SHP77 treated with DMSO at 0.1 percent for 48 hours (cell line): Measurements from ENCODE around the gene GRIK1.

Source experiments
- DNase-seq: peaks from one replicate; lab custom pipeline; 2025; lab: John Stamatoyannopoulos, UW

Gene GRIK1

GRCh38 chr21:29529139-29529538, 410.7 kb downstream of the GRIK1 start:
- DNase-seq: no peak

GRCh38 chr21:29526545-29526944, 413.3 kb downstream of the GRIK1 start:
- DNase-seq: no peak

- no peak for DNase-seq
These were observed 415.7 kb downstream of the GRIK1 start for GRCh38 chr21:29524055-29524454.

GRCh38 chr21:29523646-29524045, 416.1 kb downstream of the GRIK1 start:
- DNase-seq: no peak

- DNase-seq: no peak
These were observed 417.9 kb downstream of the GRIK1 start for GRCh38 chr21:29521872-29522271.

GRCh38 chr21:29520171-29520570, 419.6 kb downstream of the GRIK1 start:
- DNase-seq: no peak

- DNase-seq: no peak
These were observed 425.0 kb downstream of the GRIK1 start for GRCh38 chr21:29514652-29515247.

- no peak for DNase-seq
These were observed 426.3 kb downstream of the GRIK1 start for GRCh38 chr21:29513535-29513934.

GRCh38 chr21:29511096-29511495, 428.7 kb downstream of the GRIK1 start:
- no peak for DNase-seq

- DNase-seq: no peak
These were observed 430.7 kb downstream of the GRIK1 start for GRCh38 chr21:29509121-29509520.

GRCh38 chr21:29508301-29508700, 431.5 kb downstream of the GRIK1 start:
- no peak for DNase-seq

GRCh38 chr21:29506947-29507346, 432.8 kb downstream of the GRIK1 start:
- DNase-seq: no peak

- DNase-seq: no peak
These were observed 433.6 kb downstream of the GRIK1 start for GRCh38 chr21:29506214-29506613.

GRCh38 chr21:29504751-29505321, 435.0 kb downstream of the GRIK1 start:
- DNase-seq: no peak

GRCh38 chr21:29501451-29501850, 438.3 kb downstream of the GRIK1 start:
- DNase-seq: no peak

- no peak for DNase-seq
These were observed 440.0 kb downstream of the GRIK1 start for GRCh38 chr21:29499734-29500343.

- no peak for DNase-seq
These were observed 440.6 kb downstream of the GRIK1 start for GRCh38 chr21:29499229-29499628.

GRCh38 chr21:29496337-29496736, 443.5 kb downstream of the GRIK1 start:
- DNase-seq: no peak

GRCh38 chr21:29490016-29490415, 449.8 kb downstream of the GRIK1 start:
- no peak for DNase-seq

GRCh38 chr21:29487154-29487553, 452.6 kb downstream of the GRIK1 start:
- no peak for DNase-seq
